HepG2 (cell line): ENCODE measurements around the gene DTX2. TPM values are rescaled to one million over a fixed set of nuclear protein-coding genes. Genes with fewer than 3 reads are reported as not detected.
"Not testable (repeated sequence)": the region's sequence is repeated elsewhere in the genome, so short reads cannot be mapped to it uniquely, and the experiment has no call there.

Experiments used
- ASH2L ChIP-seq: fragments of 300-600, 200-600 bp; sonication (generic); IDR thresholded peaks from 2 replicates; pipeline ENCODE4 v1.7.0; 2017; ENCODE audit warnings: low read depth, mild to moderate bottlenecking, moderate library complexity, mixed read lengths, low read length; ENCODE audit not compliant: insufficient read length
- DR1 ChIP-seq: sonication (generic); formaldehyde crosslinking; IDR thresholded peaks from 2 replicates; pipeline ENCODE4 v1.8.0; 2021; ENCODE audit warnings: mild to moderate bottlenecking, missing genetic modification reagents, inconsistent platforms
- MED8 ChIP-seq: sonication (generic); formaldehyde crosslinking; IDR thresholded peaks from 2 replicates; pipeline ENCODE4 v1.8.1; 2023; ENCODE audit warnings: mild to moderate bottlenecking, missing genetic modification reagents; ENCODE audit not compliant: insufficient replicate concordance
- PHF8 ChIP-seq: sonication (generic); formaldehyde crosslinking; IDR thresholded peaks from 2 replicates; pipeline ENCODE4 v1.5.0; 2020; ENCODE audit warnings: missing genetic modification reagents
- SOX6 ChIP-seq, 2 experiments: fragments of 450-650 bp in 1 of 2; sonication (generic) in 1 of 2; formaldehyde crosslinking in 1 of 2; IDR thresholded peaks; 2 replicates each; pipeline versions ENCODE4 v1.4.0 to v1.6.1; 2017 to 2020; ENCODE audit warnings: antibody characterized with exemption in 1 of 2, mild to moderate bottlenecking in 1 of 2, missing genetic modification reagents in 1 of 2
- SP2 ChIP-seq: sonication (generic); formaldehyde crosslinking; IDR thresholded peaks from 2 replicates; pipeline ENCODE4 v1.5.1; 2020; ENCODE audit warnings: mild to moderate bottlenecking, missing genetic modification reagents
- SPEN ChIP-seq: sonication (generic); formaldehyde crosslinking; IDR thresholded peaks from 2 replicates; pipeline ENCODE4 v1.5.1; 2020; ENCODE audit warnings: low read depth, mild to moderate bottlenecking, missing genetic modification reagents
- TEAD3 ChIP-seq: optimal IDR thresholded peaks from 2 replicates; pipeline ENCODE3; 2016; ENCODE audit warnings: borderline replicate concordance
- TOPORS ChIP-seq: sonication (generic); formaldehyde crosslinking; IDR thresholded peaks from 2 replicates; pipeline ENCODE4 v1.8.0; 2023; ENCODE audit warnings: mild to moderate bottlenecking, missing genetic modification reagents
- ZFP90 ChIP-seq: sonication (generic); formaldehyde crosslinking; IDR thresholded peaks from 2 replicates; pipeline ENCODE4 v1.8.0; 2022; ENCODE audit warnings: missing genetic modification reagents, mild to moderate bottlenecking, inconsistent platforms, borderline replicate concordance
- ZNF274 ChIP-seq: sonication (generic); formaldehyde crosslinking; IDR thresholded peaks from 2 replicates; pipeline ENCODE4 v1.5.1; 2020; ENCODE audit warnings: mild to moderate bottlenecking, missing genetic modification reagents
- ZNF34 ChIP-seq: sonication (generic); formaldehyde crosslinking; IDR thresholded peaks from 2 replicates; pipeline ENCODE4 v1.4.0; 2020; ENCODE audit warnings: mild to moderate bottlenecking, missing genetic modification reagents, borderline replicate concordance
- ZNF709 ChIP-seq: sonication (generic); formaldehyde crosslinking; IDR thresholded peaks from 2 replicates; pipeline ENCODE4 v1.5.0; 2020; ENCODE audit warnings: mild to moderate bottlenecking, missing genetic modification reagents
- ZNF768 ChIP-seq: sonication (generic); formaldehyde crosslinking; IDR thresholded peaks from 2 replicates; pipeline ENCODE4 v1.4.0; 2020; ENCODE audit warnings: missing genetic modification reagents
- ZNF788 ChIP-seq: sonication (generic); formaldehyde crosslinking; IDR thresholded peaks from 2 replicates; pipeline ENCODE4 v1.5.0; 2020; ENCODE audit warnings: mild to moderate bottlenecking, missing genetic modification reagents, borderline replicate concordance
- ZNF891 ChIP-seq: sonication (generic); formaldehyde crosslinking; IDR thresholded peaks from 2 replicates; pipeline ENCODE4 v1.5.0; 2020; ENCODE audit warnings: mild to moderate bottlenecking, missing genetic modification reagents
- polyA plus RNA-seq, 8 experiments: library from polyadenylated mRNA; depleted of rRNA in 3 of 8; stranded (reverse) in 7 of 8; unstranded in 1 of 8; fragments of >200 nt; fragmentation: Illumina TruSeq in 4 of 8; extraction: Trizol in 4 of 8; gene quantifications; 2 replicates each; pipeline versions ENCODE4 v1.2.1 to v1.2.3, GENCODE V29; 2011 to 2016; ENCODE audit warnings: low read depth in 4 of 8, missing spikeins in 1 of 8, mixed read lengths in 1 of 8; ENCODE audit not compliant: insufficient read depth in 1 of 8
- total RNA-seq, 5 experiments: library from RNA; depleted of rRNA; stranded (reverse); fragments of >200 nt; fragmentation: Illumina TruSeq; extraction: Trizol; gene quantifications; 2 replicates each; pipeline ENCODE4 v1.2.3, GENCODE V29; 2016; ENCODE audit warnings: low read depth in 1 of 5
- TF ChIP-seq, protein P1 (sequence below): IDR thresholded peaks from 2 replicates; pipeline ENCODE4 v1.6.1; 2018; ENCODE audit warnings: missing genetic modification reagents, mild to moderate bottlenecking, missing compliant biosample characterization
- TF ChIP-seq, protein P2 (sequence below): IDR thresholded peaks from 2 replicates; pipeline ENCODE4 v1.6.1; 2016; ENCODE audit warnings: mild to moderate bottlenecking, missing biosample characterization, missing genetic modification reagents
- TF ChIP-seq, protein P3 (sequence below): fragments of 450-650 bp; IDR thresholded peaks from 2 replicates; pipeline ENCODE4 v1.6.1; 2016
- TF ChIP-seq, protein P4 (sequence below): sonication (generic); formaldehyde crosslinking; IDR thresholded peaks from 2 replicates; pipeline ENCODE4 v1.9.0; 2022; ENCODE audit warnings: missing genetic modification reagents, mild to moderate bottlenecking, borderline replicate concordance
- TF ChIP-seq, protein P5 (sequence below): sonication (generic); formaldehyde crosslinking; IDR thresholded peaks from 2 replicates; pipeline ENCODE4 v1.4.0; 2020; ENCODE audit warnings: missing genetic modification reagents

DTX2 gene
- total and polyA plus RNA-seq, 2 of the 13 experiments (the other 11 are each of a cell fraction or from before 2014, with no cell fraction given): 5.5 to 6.2 TPM

DNA sequence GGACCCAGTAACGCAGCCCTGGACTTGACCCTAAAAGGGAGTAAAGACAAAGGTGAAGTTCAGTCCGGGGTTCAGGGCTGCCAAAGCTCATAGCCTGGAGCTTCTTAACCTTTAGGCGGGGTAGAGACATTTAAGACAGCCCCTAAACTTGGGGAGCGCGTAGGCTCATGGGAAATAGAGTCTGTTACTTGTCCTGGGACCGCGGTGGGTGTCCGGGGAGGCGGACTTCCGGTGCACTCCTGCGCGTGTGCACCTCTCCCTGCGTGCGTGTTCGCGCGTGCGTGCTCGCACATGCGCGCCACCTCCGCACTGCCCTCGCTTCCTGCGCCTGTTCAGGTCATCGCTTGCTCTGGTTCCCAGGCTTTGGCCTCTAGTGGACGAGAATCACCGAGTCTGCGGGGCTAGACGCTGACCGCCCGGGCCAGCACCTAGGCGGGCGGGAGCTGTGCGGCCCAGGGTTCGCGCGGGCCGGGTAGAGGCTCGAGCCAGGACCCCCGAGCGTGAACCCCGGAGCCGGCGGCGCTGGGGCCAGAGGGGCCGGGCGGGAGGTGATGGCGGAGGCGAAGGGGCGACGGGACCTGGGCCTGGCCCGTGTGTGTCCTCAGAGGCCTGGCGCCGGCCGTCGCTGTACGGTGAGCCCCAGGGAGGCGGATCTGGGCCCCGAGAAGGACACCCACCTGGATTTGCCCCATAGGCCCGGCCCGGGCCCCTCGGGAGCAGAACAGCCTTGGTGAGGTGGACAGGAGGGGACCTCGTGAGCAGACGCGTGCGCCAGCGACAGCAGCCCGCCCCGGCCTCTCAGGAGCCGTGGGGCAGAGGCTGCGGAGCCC is 87.7 kb downstream of the DTX2 start (continued):
- peak; percentile 88 for TF ChIP-seq ZNF891 (CRISPR knock-in tag)
- TF ChIP-seq ZNF709: peak; percentile 64; the same call in 1 of the 2 replicates
- TF ChIP-seq TEAD3 (CRISPR knock-in tag): peak; percentile 50
- TF ChIP-seq MED8 (CRISPR knock-in tag): peak; percentile 69
- TF ChIP-seq ZFP90 (CRISPR knock-in tag): peak; percentile 52; the same call in 1 of the 2 replicates
- peak; percentile 39 for TF ChIP-seq ASH2L
- peak; percentile 24; the same call in 1 of the 2 replicates for TF ChIP-seq DR1
- peak; percentile 63; the same call in 1 of the 2 replicates for TF ChIP-seq ZNF274
- TF ChIP-seq PHF8 (CRISPR knock-in tag): peak; percentile 93
- TF ChIP-seq SP2: 0 out of 2 replicates have a peak, but pooled peaks have one; percentile 24
- TF ChIP-seq, protein P1, sequence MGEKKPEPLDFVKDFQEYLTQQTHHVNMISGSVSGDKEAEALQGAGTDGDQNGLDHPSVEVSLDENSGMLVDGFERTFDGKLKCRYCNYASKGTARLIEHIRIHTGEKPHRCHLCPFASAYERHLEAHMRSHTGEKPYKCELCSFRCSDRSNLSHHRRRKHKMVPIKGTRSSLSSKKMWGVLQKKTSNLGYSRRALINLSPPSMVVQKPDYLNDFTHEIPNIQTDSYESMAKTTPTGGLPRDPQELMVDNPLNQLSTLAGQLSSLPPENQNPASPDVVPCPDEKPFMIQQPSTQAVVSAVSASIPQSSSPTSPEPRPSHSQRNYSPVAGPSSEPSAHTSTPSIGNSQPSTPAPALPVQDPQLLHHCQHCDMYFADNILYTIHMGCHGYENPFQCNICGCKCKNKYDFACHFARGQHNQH (CRISPR knock-in tag): peak; percentile 36; the same call in 1 of the 2 replicates
- 0 out of 2 replicates have a peak, but pooled peaks have one; percentile 41 for TF ChIP-seq ZNF768 (CRISPR knock-in tag)
- TF ChIP-seq, protein P2, sequence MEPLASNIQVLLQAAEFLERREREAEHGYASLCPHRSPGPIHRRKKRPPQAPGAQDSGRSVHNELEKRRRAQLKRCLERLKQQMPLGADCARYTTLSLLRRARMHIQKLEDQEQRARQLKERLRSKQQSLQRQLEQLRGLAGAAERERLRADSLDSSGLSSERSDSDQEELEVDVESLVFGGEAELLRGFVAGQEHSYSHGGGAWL (CRISPR knock-in tag): peak; percentile 88
- TF ChIP-seq, protein P3, sequence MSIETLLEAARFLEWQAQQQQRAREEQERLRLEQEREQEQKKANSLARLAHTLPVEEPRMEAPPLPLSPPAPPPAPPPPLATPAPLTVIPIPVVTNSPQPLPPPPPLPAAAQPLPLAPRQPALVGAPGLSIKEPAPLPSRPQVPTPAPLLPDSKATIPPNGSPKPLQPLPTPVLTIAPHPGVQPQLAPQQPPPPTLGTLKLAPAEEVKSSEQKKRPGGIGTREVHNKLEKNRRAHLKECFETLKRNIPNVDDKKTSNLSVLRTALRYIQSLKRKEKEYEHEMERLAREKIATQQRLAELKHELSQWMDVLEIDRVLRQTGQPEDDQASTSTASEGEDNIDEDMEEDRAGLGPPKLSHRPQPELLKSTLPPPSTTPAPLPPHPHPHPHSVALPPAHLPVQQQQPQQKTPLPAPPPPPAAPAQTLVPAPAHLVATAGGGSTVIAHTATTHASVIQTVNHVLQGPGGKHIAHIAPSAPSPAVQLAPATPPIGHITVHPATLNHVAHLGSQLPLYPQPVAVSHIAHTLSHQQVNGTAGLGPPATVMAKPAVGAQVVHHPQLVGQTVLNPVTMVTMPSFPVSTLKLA: peak; percentile 56
- TF ChIP-seq, protein P4, sequence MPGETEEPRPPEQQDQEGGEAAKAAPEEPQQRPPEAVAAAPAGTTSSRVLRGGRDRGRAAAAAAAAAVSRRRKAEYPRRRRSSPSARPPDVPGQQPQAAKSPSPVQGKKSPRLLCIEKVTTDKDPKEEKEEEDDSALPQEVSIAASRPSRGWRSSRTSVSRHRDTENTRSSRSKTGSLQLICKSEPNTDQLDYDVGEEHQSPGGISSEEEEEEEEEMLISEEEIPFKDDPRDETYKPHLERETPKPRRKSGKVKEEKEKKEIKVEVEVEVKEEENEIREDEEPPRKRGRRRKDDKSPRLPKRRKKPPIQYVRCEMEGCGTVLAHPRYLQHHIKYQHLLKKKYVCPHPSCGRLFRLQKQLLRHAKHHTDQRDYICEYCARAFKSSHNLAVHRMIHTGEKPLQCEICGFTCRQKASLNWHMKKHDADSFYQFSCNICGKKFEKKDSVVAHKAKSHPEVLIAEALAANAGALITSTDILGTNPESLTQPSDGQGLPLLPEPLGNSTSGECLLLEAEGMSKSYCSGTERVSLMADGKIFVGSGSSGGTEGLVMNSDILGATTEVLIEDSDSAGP (CRISPR knock-in tag): peak; percentile 78
- TF ChIP-seq, protein P5, sequence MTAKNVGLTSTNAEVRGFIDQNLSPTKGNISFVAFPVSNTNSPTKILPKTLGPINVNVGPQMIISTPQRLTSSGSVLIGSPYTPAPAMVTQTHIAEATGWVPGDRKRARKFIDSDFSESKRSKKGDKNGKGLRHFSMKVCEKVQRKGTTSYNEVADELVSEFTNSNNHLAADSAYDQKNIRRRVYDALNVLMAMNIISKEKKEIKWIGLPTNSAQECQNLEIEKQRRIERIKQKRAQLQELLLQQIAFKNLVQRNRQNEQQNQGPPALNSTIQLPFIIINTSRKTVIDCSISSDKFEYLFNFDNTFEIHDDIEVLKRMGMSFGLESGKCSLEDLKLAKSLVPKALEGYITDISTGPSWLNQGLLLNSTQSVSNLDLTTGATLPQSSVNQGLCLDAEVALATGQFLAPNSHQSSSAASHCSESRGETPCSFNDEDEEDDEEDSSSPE (CRISPR knock-in tag): peak; percentile 60; the same call in 1 of the 2 replicates
- peak; percentile 71; the same call in 1 of the 2 replicates for TF ChIP-seq ZNF788 (CRISPR knock-in tag)
- TF ChIP-seq ZNF34: peak; percentile 45; the same call in 1 of the 2 replicates
- TF ChIP-seq SPEN: peak; percentile 87
- TF ChIP-seq SOX6 (IDR thresholded peaks at IDR 0.05): not testable (repeated sequence)
- TF ChIP-seq SOX6 (CRISPR knock-in tag; IDR thresholded peaks at IDR 0.05): peak; percentile 45; the same call in 1 of the 2 replicates
- TF ChIP-seq TOPORS: peak; percentile 85; the same call in 1 of the 2 replicates
